ENCODE measurements around the gene ZNF471. TPM values are rescaled to one million over a fixed set of nuclear protein-coding genes. Genes with fewer than 3 reads are reported as not detected.

ZNF471 gene
- total RNA-seq, 6 experiments from 2014 or later, result 1.1 to 3.6 (median 2.2) TPM

DNA sequence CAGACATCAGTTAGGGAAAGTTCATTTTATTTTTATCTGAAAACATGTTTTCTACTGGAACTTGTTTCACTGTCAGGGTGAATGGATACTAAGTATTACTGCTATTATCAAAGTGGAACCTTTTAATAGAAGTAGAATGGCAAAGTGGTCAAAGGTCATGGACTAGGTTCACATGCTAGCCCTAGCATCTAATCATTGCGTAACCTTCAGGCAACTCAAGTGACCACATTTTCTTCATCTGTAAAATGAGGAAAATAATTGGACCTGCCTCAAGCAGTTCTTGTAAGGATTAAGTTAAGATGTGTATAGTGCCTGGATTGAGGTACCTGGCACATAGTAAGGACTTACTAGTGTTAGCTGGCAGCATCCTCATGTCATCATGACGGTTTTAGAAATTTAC is 36.1 kb downstream of the ZNF471 start:
- 93% methylated on average over 2 of the region's 2 CpGs for WGBS (ENCODE audit: insufficient coverage, low coverage, low lambda C conversion rate, missing lambda C conversion rate)
- Histone ChIP-seq H3K9me3 (peaks cover 0 to 51% (median 4%) of the 10 kb centered on the region in 4 donors), H3K36me3 (peaks cover 0 to 6% (median 0%) of the 10 kb centered on the region in 4 donors), H3K4me1 (no peaks in the 10 kb centered on the region), H3K27me3 (no peaks in the 10 kb centered on the region), H3K4me3 (no peak overlapping the region), H3K27ac (no peak overlapping the region)
- intact Hi-C loops (cut with DNase I), result no loop called here
- ATAC-seq (no peak), DNase-seq (no peak)
- TF ChIP-seq POLR2A (IDR thresholded peaks at IDR 0.05), result no peak
- TF ChIP-seq, protein P1, sequence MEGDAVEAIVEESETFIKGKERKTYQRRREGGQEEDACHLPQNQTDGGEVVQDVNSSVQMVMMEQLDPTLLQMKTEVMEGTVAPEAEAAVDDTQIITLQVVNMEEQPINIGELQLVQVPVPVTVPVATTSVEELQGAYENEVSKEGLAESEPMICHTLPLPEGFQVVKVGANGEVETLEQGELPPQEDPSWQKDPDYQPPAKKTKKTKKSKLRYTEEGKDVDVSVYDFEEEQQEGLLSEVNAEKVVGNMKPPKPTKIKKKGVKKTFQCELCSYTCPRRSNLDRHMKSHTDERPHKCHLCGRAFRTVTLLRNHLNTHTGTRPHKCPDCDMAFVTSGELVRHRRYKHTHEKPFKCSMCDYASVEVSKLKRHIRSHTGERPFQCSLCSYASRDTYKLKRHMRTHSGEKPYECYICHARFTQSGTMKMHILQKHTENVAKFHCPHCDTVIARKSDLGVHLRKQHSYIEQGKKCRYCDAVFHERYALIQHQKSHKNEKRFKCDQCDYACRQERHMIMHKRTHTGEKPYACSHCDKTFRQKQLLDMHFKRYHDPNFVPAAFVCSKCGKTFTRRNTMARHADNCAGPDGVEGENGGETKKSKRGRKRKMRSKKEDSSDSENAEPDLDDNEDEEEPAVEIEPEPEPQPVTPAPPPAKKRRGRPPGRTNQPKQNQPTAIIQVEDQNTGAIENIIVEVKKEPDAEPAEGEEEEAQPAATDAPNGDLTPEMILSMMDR (IDR thresholded peaks at IDR 0.05), result no peak

DNA sequence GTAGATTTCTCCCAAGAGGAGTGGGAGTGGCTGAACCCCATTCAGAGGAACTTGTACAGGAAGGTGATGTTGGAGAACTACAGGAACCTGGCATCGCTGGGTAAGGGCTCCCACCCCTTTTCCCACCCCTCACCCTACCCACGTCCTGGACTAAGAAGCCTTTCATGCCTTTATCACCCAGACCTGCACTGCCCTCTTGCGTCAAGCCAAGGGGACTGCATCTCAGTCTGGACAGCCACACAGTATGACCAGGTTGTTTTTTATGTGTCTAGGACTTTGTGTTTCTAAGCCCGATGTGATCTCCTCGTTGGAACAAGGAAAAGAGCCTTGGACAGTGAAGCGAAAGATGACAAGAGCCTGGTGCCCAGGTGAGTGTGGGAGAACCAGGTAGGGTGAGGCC is 39.9 kb downstream of the ZNF471 start:
- H3K27ac ChIP-seq, result no peak overlapping the region
- H3K4me1 ChIP-seq, result no peaks in the 10 kb centered on the region
- peaks cover 0 to 26% (median 2%) of the 10 kb centered on the region in 4 donors for H3K36me3 ChIP-seq
- DNase-seq, result no peak
- 57% methylated on average over 5 of the region's 6 CpGs for WGBS (ENCODE audit: insufficient coverage, low coverage, low lambda C conversion rate, missing lambda C conversion rate)
- TF ChIP-seq POLR2A (IDR thresholded peaks at IDR 0.05), result no peak
- TF ChIP-seq, protein P1 (IDR thresholded peaks at IDR 0.05), result no peak
- intact Hi-C loops (cut with DNase I), result no loop called here
- no peak overlapping the region for H3K4me3 ChIP-seq
- ATAC-seq, result no peak
- H3K9me3 ChIP-seq, result peaks cover 0 to 70% (median 4%) of the 10 kb centered on the region in 4 donors
- H3K27me3 ChIP-seq, result no peaks in the 10 kb centered on the region

DNA sequence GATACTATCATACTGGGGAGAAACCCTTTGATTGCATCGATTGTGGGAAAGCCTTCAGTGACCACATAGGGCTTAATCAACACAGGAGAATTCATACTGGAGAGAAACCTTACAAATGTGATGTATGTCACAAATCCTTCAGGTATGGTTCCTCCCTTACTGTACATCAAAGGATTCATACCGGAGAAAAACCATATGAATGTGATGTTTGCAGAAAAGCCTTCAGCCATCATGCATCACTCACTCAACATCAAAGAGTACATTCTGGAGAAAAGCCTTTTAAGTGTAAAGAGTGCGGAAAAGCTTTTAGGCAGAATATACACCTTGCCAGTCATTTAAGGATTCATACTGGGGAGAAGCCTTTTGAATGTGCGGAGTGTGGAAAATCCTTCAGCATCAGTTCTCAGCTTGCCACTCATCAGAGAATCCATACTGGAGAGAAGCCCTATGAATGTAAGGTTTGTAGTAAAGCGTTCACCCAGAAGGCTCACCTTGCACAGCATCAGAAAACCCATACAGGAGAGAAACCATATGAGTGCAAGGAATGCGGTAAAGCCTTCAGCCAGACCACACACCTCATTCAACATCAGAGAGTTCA is 46.7 kb downstream of the ZNF471 start:
- ATAC-seq, result no peak
- Histone ChIP-seq H3K36me3 (peaks cover 0 to 17% (median 2%) of the 10 kb centered on the region in 4 donors), H3K27me3 (no peaks in the 10 kb centered on the region), H3K4me1 (no peaks in the 10 kb centered on the region), H3K9me3 (peaks cover 3 to 76% (median 5%) of the 10 kb centered on the region in 4 donors), H3K4me3 (no peak overlapping the region), H3K27ac (no peak overlapping the region)
- no peak for TF ChIP-seq POLR2A (IDR thresholded peaks at IDR 0.05)
- TF ChIP-seq, protein P1 (IDR thresholded peaks at IDR 0.05), result no peak
- intact Hi-C loops (cut with DNase I), result no loop called here
- DNase-seq, result no peak
- WGBS (ENCODE audit: insufficient coverage, low coverage, low lambda C conversion rate, missing lambda C conversion rate), result 77% methylated on average over 5 of the region's 6 CpGs

DNA sequence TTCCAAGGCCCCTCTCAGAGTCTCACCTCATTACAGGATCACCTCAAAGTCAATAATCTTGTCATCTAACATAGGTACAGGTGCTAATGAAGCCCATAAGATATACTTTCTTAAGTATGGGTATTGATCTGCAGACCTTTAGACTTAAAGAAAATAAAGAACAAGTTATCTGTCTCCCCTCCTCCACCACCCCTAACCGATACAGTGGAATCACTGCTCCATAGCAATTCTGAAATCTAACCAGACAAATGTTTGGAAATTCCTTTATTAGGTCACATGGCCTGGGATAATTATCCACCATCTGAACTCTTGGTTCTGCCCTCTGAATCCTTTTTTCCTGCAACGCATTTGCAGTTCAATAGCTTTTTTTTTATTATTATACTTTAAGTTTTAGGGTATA is 55.1 kb downstream of the ZNF471 start:
- Histone ChIP-seq H3K36me3 (no peaks in the 10 kb centered on the region), H3K27me3 (no peaks in the 10 kb centered on the region), H3K4me3 (no peak overlapping the region), H3K4me1 (peaks cover 0 to under 1% (median 0%) of the 10 kb centered on the region in 4 donors), H3K27ac (no peak overlapping the region), H3K9me3 (peaks cover 0 to 65% (median 14%) of the 10 kb centered on the region in 4 donors)
- DNase-seq, result no peak
- no peak for ATAC-seq
- intact Hi-C loops (cut with DNase I), result no loop called here
- WGBS (ENCODE audit: insufficient coverage, low coverage, low lambda C conversion rate, missing lambda C conversion rate), result 95% methylated on average over 2 of the region's 2 CpGs
- TF ChIP-seq POLR2A (IDR thresholded peaks at IDR 0.05), result no peak
- TF ChIP-seq, protein P1 (IDR thresholded peaks at IDR 0.05), result no peak

All from right lobe of liver (tissue), 6 donors.